ENCODE results near the gene LDLRAP1.

GRCh38 chr1:25543425-25544242 is at the start of gene LDLRAP1:
- TF ChIP-seq CREB1 (CRISPR knock-in tag; IDR thresholded peaks at IDR 0.05; ENCODE audit: low read depth) (no peak), CTCF (conservative IDR thresholded peaks at IDR 0.05; ENCODE audit: low read depth in 2 of 2) (0 out of 4 replicates have a peak, but pooled peaks of 1 of the 2 experiments have one; percentile 19), POLR2AphosphoS5 (IDR thresholded peaks at IDR 0.05; ENCODE audit: low read depth) (peak; percentile 70), ZNF114 (CRISPR knock-in tag; IDR thresholded peaks at IDR 0.05) (no peak), EZH2 (IDR thresholded peaks at IDR 0.05; ENCODE audit: low read depth, unreplicated experiment) (no peak), EZH2phosphoT487 (IDR thresholded peaks at IDR 0.05; ENCODE audit: unreplicated experiment) (no peak), JUNB (IDR thresholded peaks at IDR 0.05; ENCODE audit: unreplicated experiment) (no peak), NANOG (IDR thresholded peaks at IDR 0.05; ENCODE audit: borderline replicate concordance) (no peak), STAT1 (IDR thresholded peaks at IDR 0.05; ENCODE audit: unreplicated experiment) (no peak)
- TF ChIP-seq, protein P1, sequence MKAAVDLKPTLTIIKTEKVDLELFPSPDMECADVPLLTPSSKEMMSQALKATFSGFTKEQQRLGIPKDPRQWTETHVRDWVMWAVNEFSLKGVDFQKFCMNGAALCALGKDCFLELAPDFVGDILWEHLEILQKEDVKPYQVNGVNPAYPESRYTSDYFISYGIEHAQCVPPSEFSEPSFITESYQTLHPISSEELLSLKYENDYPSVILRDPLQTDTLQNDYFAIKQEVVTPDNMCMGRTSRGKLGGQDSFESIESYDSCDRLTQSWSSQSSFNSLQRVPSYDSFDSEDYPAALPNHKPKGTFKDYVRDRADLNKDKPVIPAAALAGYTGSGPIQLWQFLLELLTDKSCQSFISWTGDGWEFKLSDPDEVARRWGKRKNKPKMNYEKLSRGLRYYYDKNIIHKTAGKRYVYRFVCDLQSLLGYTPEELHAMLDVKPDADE (IDR thresholded peaks at IDR 0.05): no peak
- TF ChIP-seq, protein P2, sequence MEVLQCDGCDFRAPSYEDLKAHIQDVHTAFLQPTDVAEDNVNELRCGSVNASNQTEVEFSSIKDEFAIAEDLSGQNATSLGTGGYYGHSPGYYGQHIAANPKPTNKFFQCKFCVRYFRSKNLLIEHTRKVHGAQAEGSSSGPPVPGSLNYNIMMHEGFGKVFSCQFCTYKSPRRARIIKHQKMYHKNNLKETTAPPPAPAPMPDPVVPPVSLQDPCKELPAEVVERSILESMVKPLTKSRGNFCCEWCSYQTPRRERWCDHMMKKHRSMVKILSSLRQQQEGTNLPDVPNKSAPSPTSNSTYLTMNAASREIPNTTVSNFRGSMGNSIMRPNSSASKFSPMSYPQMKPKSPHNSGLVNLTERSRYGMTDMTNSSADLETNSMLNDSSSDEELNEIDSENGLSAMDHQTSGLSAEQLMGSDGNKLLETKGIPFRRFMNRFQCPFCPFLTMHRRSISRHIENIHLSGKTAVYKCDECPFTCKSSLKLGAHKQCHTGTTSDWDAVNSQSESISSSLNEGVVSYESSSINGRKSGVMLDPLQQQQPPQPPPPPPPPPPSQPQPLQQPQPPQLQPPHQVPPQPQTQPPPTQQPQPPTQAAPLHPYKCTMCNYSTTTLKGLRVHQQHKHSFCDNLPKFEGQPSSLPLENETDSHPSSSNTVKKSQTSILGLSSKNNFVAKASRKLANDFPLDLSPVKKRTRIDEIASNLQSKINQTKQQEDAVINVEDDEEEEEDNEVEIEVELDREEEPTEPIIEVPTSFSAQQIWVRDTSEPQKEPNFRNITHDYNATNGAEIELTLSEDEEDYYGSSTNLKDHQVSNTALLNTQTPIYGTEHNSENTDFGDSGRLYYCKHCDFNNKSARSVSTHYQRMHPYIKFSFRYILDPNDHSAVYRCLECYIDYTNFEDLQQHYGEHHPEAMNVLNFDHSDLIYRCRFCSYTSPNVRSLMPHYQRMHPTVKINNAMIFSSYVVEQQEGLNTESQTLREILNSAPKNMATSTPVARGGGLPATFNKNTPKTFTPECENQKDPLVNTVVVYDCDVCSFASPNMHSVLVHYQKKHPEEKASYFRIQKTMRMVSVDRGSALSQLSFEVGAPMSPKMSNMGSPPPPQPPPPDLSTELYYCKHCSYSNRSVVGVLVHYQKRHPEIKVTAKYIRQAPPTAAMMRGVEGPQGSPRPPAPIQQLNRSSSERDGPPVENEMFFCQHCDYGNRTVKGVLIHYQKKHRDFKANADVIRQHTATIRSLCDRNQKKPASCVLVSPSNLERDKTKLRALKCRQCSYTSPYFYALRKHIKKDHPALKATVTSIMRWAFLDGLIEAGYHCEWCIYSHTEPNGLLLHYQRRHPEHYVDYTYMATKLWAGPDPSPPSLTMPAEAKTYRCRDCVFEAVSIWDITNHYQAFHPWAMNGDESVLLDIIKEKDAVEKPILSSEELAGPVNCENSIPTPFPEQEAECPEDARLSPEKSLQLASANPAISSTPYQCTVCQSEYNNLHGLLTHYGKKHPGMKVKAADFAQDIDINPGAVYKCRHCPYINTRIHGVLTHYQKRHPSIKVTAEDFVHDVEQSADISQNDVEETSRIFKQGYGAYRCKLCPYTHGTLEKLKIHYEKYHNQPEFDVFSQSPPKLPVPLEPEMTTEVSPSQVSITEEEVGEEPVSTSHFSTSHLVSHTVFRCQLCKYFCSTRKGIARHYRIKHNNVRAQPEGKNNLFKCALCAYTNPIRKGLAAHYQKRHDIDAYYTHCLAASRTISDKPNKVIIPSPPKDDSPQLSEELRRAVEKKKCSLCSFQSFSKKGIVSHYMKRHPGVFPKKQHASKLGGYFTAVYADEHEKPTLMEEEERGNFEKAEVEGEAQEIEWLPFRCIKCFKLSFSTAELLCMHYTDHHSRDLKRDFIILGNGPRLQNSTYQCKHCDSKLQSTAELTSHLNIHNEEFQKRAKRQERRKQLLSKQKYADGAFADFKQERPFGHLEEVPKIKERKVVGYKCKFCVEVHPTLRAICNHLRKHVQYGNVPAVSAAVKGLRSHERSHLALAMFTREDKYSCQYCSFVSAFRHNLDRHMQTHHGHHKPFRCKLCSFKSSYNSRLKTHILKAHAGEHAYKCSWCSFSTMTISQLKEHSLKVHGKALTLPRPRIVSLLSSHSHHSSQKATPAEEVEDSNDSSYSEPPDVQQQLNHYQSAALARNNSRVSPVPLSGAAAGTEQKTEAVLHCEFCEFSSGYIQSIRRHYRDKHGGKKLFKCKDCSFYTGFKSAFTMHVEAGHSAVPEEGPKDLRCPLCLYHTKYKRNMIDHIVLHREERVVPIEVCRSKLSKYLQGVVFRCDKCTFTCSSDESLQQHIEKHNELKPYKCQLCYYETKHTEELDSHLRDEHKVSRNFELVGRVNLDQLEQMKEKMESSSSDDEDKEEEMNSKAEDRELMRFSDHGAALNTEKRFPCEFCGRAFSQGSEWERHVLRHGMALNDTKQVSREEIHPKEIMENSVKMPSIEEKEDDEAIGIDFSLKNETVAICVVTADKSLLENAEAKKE (CRISPR knock-in tag; IDR thresholded peaks at IDR 0.05): no peak
- TF ChIP-seq, protein P3, sequence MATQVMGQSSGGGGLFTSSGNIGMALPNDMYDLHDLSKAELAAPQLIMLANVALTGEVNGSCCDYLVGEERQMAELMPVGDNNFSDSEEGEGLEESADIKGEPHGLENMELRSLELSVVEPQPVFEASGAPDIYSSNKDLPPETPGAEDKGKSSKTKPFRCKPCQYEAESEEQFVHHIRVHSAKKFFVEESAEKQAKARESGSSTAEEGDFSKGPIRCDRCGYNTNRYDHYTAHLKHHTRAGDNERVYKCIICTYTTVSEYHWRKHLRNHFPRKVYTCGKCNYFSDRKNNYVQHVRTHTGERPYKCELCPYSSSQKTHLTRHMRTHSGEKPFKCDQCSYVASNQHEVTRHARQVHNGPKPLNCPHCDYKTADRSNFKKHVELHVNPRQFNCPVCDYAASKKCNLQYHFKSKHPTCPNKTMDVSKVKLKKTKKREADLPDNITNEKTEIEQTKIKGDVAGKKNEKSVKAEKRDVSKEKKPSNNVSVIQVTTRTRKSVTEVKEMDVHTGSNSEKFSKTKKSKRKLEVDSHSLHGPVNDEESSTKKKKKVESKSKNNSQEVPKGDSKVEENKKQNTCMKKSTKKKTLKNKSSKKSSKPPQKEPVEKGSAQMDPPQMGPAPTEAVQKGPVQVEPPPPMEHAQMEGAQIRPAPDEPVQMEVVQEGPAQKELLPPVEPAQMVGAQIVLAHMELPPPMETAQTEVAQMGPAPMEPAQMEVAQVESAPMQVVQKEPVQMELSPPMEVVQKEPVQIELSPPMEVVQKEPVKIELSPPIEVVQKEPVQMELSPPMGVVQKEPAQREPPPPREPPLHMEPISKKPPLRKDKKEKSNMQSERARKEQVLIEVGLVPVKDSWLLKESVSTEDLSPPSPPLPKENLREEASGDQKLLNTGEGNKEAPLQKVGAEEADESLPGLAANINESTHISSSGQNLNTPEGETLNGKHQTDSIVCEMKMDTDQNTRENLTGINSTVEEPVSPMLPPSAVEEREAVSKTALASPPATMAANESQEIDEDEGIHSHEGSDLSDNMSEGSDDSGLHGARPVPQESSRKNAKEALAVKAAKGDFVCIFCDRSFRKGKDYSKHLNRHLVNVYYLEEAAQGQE (IDR thresholded peaks at IDR 0.05; ENCODE audit: unreplicated experiment): no peak

All from GM23338 (cell line).